ENCODE results near the gene LSM7.

DNA sequence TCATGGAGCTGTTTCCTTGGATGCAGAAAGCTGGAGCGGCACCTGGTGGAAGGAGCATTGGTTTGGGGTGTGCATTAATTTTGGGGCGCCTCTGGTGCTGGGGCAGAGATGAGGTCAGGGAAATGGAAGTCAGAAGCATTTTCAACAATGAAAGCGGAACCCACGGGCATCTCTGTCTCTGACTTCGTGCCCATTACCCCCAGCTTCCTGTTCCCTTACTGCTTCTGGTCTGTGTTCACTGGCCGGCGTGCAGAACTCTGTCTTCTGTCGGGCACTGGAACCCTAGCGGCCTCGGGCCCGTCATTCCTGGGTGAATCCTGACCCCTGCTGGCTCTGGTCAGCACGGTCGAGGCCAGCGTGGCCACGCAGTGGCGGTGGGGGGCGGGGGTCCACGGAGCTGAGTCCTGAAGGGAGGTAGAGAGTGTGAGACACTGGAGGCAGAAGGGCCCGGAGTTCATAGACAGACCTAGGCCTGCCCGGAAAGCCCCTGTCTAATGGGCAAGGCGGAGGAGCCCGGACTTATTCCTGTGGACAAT, 12.5 kb downstream of the LSM7 start:
- no peak for TF ChIP-seq POLR2AphosphoS5 (IDR thresholded peaks at IDR 0.05; ENCODE audit: borderline replicate concordance, low read depth, low read length)
- no peak for TF ChIP-seq EZH2 (IDR thresholded peaks at IDR 0.05)

All from SK-N-MC (cell line).